Keratinocyte (primary cell): Measurements from ENCODE around the gene MMP3.

Experiments
- CTCF ChIP-seq, 3 experiments: IDR thresholded peaks in 1 of 3; conservative IDR thresholded peaks in 1 of 3; optimal IDR thresholded peaks in 1 of 3; 2 replicates in 2 of 3; 3 replicates in 1 of 3; pipeline versions ENCODE3 to v1.5.1; 2011; ENCODE audit warnings: low read length in 3 of 3, mild to moderate bottlenecking in 3 of 3, moderate library complexity in 2 of 3, control low read depth in 1 of 3, inconsistent platforms in 1 of 3; ENCODE audit not compliant: insufficient read depth in 2 of 3; ENCODE audit errors: extremely low read depth in 1 of 3
- EZH2 ChIP-seq: IDR thresholded peaks from one replicate; pipeline ENCODE4 v1.6.1; 2012; ENCODE audit warnings: inconsistent platforms, mild to moderate bottlenecking, low read length, moderate library complexity

GRCh38 chr11:102837646-102838045 lies 5.8 kb downstream of the MMP3 start:
- TF ChIP-seq CTCF (optimal IDR thresholded peaks at IDR 0.05 in 1 of 3, IDR thresholded peaks at IDR 0.05 in 1 of 3, conservative IDR thresholded peaks at IDR 0.05 in 1 of 3; ENCODE audit: extremely low read depth in 1 of 3, insufficient read depth in 2 of 3, low read length in 3 of 3): no peak
- TF ChIP-seq EZH2: no peak
